HG03280 (cell line): ENCODE measurements around the gene ARHGEF12.
A peak's percentile ranks its signal among the peaks of the same experiment; 100 is the strongest.

Source experiments
- ATAC-seq: cut with Tn5 transposase; IDR thresholded peaks from one replicate; pipeline ENCODE4 v1.9.1; 2021; ENCODE audit warnings: mild to moderate bottlenecking, moderate library complexity; ENCODE audit not compliant: unreplicated experiment

Gene ARHGEF12

GRCh38 chr11:120338107-120338933 is 2.1 kb downstream of the ARHGEF12 start:
- no peak for ATAC-seq

GRCh38 chr11:120339394-120339890 is 3.2 kb downstream of the ARHGEF12 start:
- no peak for ATAC-seq

GRCh38 chr11:120340529-120340928 is 4.3 kb downstream of the ARHGEF12 start:
- no peak for ATAC-seq

- ATAC-seq, result no peak
Observed at GRCh38 chr11:120342226-120342625, 6.0 kb downstream of the ARHGEF12 start.

- ATAC-seq, result no peak
Observed at GRCh38 chr11:120342678-120343077, 6.5 kb downstream of the ARHGEF12 start.

- ATAC-seq, result no peak
Observed at GRCh38 chr11:120343429-120343828, 7.2 kb downstream of the ARHGEF12 start.

GRCh38 chr11:120344302-120345004 is 8.2 kb downstream of the ARHGEF12 start:
- peak; percentile 89 for ATAC-seq

- no peak for ATAC-seq
Observed at GRCh38 chr11:120346233-120346632, 10.0 kb downstream of the ARHGEF12 start.

- ATAC-seq, result no peak
Observed at GRCh38 chr11:120350637-120351036, 14.4 kb downstream of the ARHGEF12 start.

GRCh38 chr11:120352405-120352804 is 16.2 kb downstream of the ARHGEF12 start:
- ATAC-seq, result no peak

- no peak for ATAC-seq
Observed at GRCh38 chr11:120354068-120354467, 17.9 kb downstream of the ARHGEF12 start.

GRCh38 chr11:120354779-120355178 is 18.6 kb downstream of the ARHGEF12 start:
- ATAC-seq, result no peak

- no peak for ATAC-seq
Observed at GRCh38 chr11:120357620-120358019, 21.4 kb downstream of the ARHGEF12 start.

GRCh38 chr11:120358729-120359128 is 22.5 kb downstream of the ARHGEF12 start:
- no peak for ATAC-seq

GRCh38 chr11:120363436-120363835 is 27.2 kb downstream of the ARHGEF12 start:
- no peak for ATAC-seq

- ATAC-seq, result no peak
Observed at GRCh38 chr11:120365512-120365911, 29.3 kb downstream of the ARHGEF12 start.

- no peak for ATAC-seq
Observed at GRCh38 chr11:120372296-120372695, 36.1 kb downstream of the ARHGEF12 start.

- ATAC-seq, result no peak
Observed at GRCh38 chr11:120375076-120375475, 38.9 kb downstream of the ARHGEF12 start.

- no peak for ATAC-seq
Observed at GRCh38 chr11:120376547-120377182, 40.5 kb downstream of the ARHGEF12 start.

- no peak for ATAC-seq
Observed at GRCh38 chr11:120378474-120378873, 42.3 kb downstream of the ARHGEF12 start.

GRCh38 chr11:120381401-120381800 is 45.2 kb downstream of the ARHGEF12 start:
- ATAC-seq, result no peak
